GM21619 (cell line): ENCODE measurements around the gene C16orf74.

Experiments used
- ATAC-seq: cut with Tn5 transposase; IDR thresholded peaks from one replicate; pipeline ENCODE4 v1.9.1; 2021; ENCODE audit not compliant: unreplicated experiment

Gene C16orf74

DNA sequence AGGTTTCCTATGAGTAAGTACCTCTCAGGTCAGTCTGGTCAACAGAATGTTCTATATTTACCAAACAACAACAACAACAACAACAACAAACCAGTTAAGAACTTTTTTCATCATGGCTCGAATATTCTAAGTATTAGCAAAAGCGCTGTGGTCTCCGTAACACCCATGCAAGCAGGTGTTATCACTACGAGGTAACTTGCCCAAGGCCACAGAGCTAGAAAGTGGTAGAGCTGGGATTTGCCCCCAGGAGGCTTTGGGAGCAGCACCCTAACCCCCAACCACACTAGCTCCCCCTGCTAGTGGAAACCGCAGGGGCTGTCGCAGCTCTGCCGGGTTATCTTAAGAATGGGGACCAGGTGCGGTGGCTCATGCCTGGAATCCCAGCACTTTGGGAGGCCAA is 23.9 kb upstream of the C16orf74 start:
- ATAC-seq: no peak

- ATAC-seq: no peak
Observed at GRCh38 chr16:85774136-85774535, 23.2 kb upstream of the C16orf74 start.

DNA sequence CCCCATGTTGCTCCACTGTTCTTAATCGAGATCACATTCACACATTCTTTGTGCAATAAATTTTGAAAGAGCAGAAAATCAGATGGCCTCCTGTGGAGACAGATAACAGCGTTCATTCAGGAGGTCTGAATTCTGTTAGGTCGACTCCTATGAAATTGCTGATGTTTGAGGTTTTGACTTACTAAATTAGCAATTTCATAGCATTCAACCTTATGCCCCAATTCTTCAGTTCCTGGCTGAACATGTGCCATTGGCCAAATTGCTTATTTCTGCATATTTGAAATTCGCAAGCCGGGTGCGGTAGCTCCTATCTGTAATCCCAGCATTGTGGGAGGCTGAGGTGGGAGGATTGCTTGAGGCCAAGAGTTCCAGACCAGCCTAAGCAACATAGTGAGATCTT is 22.1 kb upstream of the C16orf74 start:
- no peak for ATAC-seq

GRCh38 chr16:85770741-85771140 is 19.8 kb upstream of the C16orf74 start:
- no peak for ATAC-seq

DNA sequence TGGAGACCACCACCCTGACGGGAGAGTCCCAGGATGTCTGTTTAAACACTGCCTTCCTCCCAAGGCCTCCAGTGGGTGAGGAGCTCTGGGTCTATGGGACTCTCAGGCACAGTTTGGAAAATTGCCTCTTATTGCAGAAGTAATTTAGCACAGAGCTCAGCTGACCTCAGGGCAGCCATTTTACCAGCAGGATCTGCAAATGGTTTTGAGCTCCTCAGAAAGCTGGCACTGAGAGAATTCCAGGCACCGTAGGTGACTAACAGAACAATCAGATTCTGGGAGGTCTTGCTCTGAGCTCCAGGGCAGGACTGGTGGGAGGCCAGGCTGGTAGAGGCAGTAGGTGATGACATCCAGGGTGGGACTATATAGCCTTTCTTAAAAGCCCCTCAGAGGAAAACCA is 17.3 kb upstream of the C16orf74 start:
- ATAC-seq: no peak

DNA sequence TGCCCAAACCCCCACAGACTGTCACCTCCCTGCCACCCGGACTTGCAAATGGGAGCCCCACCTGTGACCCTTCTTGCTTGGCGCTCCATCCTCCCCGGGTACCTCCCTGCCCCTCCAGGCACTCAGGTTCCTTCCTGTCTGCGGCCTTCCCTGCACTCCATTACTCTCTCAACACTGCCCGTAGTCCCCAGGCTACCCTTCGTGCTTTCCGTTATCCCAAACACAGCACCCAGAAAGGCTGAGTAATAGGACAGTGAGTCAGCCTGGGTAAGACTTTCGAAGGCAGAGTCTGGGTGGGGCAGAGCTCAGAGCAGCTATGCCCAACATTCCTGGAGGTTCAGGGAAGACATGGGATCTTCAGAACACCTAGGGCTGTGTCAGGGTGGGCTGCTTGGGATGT is 16.6 kb upstream of the C16orf74 start:
- no peak for ATAC-seq

DNA sequence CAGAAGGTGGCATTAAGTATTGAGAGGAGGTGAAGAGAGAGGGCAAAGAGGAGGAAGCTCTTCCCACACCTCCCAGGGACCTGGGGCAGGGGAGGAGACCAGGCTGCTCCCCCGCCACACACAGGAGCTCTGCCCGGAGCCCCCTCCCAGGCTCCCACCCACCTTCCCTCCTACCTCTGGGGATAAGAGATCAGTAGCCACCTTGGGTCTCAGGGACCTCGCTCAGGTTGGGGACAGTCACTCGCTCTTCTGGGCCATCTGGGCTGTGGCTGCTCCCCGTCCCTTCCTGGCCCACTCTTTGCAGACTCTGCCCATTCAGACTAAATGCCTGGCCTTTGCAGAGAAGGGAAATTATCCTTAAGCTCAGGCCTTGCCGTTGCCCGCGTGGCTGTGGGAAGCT is 14.9 kb upstream of the C16orf74 start:
- ATAC-seq: no peak

DNA sequence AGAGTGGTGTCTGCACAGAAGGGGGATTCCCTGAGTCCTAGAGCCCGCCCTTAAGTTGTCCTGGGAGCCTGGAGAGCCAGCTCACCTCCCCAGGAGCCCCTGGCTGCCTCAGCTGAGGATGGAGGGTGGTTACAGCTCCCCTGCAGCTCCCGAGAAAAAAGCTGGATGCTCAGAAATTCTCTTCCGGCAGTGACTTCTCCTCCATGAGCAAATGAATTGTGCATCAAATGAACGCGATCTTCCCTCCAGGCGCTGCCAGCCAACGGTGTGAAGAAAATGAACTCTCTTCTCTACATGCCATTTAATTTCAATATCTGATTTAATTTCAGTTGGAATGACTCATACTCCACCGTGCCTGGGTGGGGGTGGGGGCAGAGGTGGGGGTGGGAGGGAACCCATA is 14.3 kb upstream of the C16orf74 start:
- ATAC-seq: no peak

DNA sequence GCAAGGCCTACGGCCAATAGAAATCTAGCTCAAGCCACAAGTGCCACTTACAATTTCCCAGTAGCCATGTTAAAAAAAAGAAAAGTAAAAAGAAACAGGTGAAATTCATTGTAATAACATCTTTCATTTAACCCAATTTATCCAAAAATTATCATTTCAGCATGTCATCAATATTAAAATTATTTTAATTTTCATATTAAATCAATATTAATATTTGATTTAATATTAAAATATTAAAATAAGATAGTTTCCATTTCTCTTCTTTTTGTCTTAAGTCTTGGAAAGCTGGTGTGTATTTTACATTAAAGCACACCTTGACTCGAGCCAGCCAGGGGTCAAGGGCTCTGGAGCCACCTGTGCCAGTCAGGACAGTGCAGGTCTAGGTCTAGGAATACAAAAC is 12.7 kb upstream of the C16orf74 start:
- ATAC-seq: no peak

GRCh38 chr16:85762970-85763369 is 12.1 kb upstream of the C16orf74 start:
- ATAC-seq: no peak

DNA sequence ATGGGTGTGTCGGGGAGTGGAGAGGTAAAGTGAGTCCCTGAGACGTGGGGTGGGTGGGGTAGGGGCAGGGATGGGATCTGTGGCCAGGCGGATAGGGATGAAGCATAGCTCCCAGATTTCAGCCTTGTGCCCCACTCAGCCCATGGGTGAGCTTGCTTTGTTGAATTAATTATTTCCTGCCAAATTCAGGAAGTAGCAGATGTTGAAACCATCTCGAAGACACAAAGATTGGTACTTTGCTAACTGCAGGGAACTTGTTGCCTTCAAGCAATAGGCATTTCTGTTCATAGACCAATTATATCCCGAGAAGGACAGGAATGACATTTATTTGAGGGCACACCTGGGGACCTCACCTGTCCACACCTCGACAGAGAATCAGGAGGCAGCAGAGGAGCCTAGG is 11.0 kb upstream of the C16orf74 start:
- ATAC-seq: no peak

DNA sequence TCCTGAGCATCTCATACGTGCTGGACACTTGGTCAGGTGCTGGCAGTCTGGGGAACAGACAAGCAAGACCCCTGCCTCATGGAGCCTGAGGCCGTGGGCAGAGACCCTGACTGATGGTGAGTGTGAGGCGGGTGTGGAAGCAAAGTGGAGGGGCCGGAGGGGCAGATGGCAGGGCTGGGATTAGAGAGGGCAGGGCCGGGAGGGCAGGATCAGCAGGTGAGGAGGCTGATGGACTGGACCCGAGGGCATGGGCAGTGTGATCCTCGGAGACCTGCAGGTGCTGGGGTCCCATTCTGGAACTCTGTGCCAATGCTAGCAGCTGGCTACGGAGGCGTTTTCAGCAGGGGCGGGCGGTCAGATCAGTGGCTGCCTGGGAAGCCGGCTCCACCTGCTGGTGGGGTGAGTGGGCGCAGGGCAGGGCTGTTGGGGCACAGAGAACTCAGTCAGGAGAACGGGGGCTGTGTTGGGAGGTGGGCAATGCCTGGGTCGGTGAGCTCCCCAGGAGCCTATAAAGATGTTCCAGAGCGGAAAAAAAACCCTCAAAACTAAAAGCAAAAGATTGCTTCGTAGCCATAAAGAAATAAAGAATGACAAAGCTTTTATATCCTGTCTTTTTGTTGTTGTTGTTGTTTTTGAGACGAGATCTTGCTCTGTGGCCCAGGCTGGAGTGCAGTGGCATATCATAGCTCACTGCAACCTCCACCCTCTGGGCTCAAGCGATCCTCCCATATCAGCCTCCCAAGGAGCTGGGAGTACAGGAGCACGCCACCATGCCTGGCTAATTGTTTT is 8.9 kb upstream of the C16orf74 start:
- no peak for ATAC-seq

DNA sequence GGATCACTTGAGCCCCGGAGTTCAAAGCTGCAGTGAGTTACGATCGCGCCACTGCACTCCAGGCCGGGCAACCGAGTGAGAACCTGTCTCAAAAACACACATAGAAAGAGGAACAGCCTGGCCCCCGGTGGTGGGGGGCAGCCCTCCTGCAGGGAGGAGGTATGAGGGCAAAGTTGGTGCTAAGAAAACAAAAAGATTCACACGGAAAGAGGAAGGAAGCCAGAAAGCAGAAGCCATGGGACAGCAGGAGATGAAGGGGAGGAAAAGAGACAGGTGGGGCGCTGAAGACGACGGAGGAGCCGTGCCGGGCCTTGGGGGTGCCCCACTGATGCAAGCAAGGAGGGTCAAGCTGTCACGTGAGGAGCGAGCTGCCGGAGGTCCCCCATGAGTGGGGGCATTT is 8.2 kb upstream of the C16orf74 start:
- ATAC-seq: no peak

- no peak for ATAC-seq
Observed at GRCh38 chr16:85757341-85757822, 6.5 kb upstream of the C16orf74 start.

DNA sequence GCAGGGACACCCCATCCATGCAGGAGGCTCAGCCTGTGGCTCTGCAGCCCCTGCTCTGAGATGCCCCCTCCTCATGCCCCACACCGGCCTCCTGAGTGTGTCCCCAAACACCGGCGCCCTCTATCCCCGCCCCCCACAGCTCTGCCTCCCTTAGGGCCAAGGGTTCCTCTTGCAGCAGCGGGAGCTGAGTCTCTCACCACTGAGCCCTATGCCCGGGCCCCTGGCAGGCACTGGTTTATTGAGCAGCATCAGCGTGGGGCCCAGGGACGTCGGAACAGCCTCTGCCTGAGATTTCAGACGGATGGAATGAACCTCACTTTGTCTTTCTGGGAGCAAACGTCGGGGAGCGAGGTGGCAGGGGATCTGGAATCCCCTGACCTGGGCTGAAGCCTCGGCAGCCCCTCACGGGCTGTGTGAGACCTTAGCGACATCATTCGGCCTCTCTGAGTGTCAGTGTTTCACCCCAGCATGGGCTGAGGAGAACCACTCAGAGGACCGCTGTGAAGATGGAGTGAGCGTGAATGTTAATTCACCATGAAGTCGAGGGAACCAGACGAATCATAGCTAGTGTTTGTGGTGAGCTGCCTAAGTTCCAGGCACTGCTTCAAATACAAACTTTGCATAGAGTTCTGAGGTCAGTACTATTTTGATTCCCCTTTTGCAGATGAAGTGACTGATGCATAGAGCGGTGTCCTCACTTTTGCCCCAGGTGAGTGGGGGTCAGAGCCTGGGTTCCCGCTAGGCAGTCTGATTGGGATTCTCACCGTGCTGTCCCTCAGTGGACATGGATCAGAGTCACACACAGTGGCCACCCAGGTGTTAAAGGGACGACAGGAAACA is 5.3 kb upstream of the C16orf74 start:
- peak; percentile 56 for ATAC-seq

DNA sequence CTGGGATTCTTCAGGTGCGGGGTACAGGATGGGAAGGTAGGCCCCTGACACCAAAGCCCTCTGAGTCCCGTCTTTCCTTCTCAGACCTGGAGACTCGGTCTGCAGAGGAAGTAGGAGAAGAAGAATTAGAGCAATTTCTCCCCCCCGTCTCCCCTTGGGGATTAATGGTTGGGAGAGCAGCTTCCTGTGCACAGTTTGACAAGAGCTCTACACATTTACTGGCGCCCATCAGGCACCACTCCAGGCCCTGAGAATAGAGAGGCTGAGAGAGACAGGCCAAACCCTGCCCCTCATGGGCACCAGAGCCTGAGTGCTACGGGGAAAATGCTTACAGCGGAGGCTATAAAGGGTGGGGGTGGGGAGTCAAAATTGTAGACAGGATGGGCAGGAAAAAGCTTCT is 3.5 kb upstream of the C16orf74 start:
- ATAC-seq: no peak

DNA sequence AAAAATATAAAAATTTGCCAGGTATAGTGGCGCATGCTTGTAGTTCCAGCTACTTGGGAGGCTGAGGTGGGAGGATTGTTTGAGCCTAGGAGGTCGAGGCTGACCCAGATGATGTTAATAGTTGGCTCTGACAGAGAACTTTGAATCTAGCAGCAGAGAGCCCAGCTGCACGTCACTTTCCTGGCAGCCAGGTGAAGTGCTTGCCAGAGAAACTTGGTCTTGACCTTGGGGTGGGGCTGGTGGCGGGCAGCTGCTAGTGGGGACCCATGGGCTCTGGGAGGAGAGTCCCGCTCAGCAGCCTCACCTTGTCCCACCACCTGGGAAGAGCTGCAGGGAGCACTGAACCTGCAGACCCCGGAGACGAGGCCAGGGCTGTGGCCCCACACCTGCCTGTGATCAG is 3.1 kb upstream of the C16orf74 start:
- no peak for ATAC-seq

DNA sequence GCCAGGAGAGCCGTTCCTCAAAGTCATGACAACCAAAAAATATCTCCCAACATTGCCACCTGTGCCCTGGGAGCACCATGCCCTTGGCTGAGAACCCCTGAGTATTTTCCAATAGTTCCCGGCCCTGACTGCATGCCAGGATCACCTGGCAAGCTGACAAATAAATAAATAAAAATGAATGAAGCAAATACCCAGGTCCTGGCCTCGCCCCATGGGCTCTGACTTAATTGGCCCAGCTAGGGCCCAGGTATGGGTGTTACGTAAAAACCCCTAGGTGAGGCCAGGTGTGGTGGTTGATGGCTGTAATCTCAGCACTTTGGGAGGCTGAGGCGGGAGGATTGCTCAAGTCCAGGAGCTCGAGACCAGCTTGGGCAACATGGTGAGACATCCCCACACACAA is 2.7 kb upstream of the C16orf74 start:
- no peak for ATAC-seq

DNA sequence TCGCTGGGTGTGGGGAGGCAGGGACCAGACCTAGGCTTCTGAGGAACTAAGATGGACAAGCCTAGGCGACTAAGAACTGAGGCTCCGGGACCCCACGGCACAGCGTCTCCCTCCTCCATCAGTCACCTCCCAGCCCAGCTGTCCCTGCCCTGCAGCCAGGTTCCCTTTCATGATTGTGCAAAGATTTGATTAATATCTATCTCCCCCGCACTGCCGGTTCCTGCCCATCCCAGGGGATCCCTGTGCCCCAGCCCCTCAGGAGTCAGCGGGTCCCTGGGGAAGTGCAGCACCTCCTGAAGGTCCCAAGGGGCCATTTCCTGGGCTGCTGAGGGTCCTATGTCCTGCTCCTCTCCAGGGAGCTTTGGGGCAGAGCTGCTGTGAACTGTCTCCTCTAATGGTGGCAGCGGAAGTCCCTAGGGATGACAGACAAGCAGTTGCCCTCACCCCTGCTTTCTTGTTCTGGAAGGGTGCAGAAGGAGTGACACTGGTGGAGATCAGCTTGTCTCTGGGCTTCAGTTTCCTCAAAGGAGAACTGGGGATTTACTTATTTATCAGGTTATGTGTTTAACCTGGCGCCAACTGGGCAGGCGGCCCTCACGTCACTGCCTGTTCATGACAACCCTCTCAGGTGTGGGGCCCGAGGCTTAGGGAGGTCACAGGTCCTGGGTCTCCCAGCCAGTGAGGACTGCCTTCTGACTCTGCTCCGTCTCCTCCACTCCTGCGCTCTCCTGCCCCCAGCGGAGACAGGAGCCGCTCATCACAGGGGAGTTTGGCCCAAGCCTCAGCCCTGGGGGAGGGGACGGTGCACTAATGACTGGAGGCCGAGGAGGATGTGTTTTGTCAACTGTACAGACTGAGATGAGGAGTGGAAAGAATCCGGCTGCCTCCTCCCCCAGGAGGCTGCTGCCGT is 1.9 kb upstream of the C16orf74 start:
- ATAC-seq: no peak

GRCh38 chr16:85751698-85752501 is 1.0 kb upstream of the C16orf74 start:
- no peak for ATAC-seq
